Measurements from ENCODE around the gene LKAAEAR1.

- TF ChIP-seq TAF1 (IDR thresholded peaks at IDR 0.05; ENCODE audit: low read depth, low read length) (no peak), POLR2AphosphoS5 (IDR thresholded peaks at IDR 0.05; ENCODE audit: low read depth, low read length) (no peak)
Measured at GRCh38 chr20:64113796-64114355, 29.7 kb upstream of the LKAAEAR1 start.
